HepG2 (cell line): Measurements from ENCODE around the gene CCL7. TPM values are rescaled to one million over a fixed set of nuclear protein-coding genes. Genes with fewer than 3 reads are reported as not detected.

Experiments
- ATAC-seq: fragments of 200-7000 bp; cut with Tn5 transposase; 3 replicates; pipeline ENCODE4 v1.9.1; 2020; ENCODE audit warnings: mild to moderate bottlenecking, moderate library complexity
- BruUV-seq: library from RNA; stranded (reverse); fragments of 400-500 nt; replicated peaks from 2 replicates; lab custom pipeline; 2021; lab: Mats Ljungman, UMichigan
- CTCF ChIA-PET: fragments of 300-600 bp; formaldehyde crosslinking; extraction: SDS; loops from one replicate; lab custom pipeline; 2021; ENCODE audit warnings: low total read pairs, inconsistent platforms, low intra/inter-chr PET ratio; lab: Yijun Ruan, JAX
- POLR2A ChIA-PET: fragments of 350-600 bp; sonication (Branson Sonifier 250); formaldehyde crosslinking; loops from one replicate; lab custom pipeline; 2020; ENCODE audit warnings: antibody characterized with exemption, inconsistent platforms; lab: Yijun Ruan, JAX
- DNase-seq: peaks from one replicate; pipeline ENCODE4 v3.0.0-alpha.2; 2015; ENCODE audit warnings: low spot score
- FAIRE-seq: peaks from 3 replicates; lab custom pipeline; 2011; peaks lifted over from hg19 to GRCh38; lab: Jason Lieb, UNC
- H2AFZ ChIP-seq: one replicate; pipeline ENCODE4 v1.6.1; 2011; ENCODE audit warnings: low read length, inconsistent platforms
- H3K27ac ChIP-seq: fragments of 300-600 bp; 3 replicates; pipeline ENCODE4 v1.8.0; 2011; ENCODE audit warnings: mixed run types, mild to moderate bottlenecking, mixed read lengths, low read length, inconsistent platforms; ENCODE audit not compliant: insufficient read depth; ENCODE audit errors: extremely low read length
- H3K27me3 ChIP-seq, 2 experiments: fragments of 200-600 bp in 1 of 2; 2 replicates in 1 of 2; 3 replicates in 1 of 2; pipeline versions ENCODE4 v1.6.0 to v1.8.0; 2011; ENCODE audit warnings: low read length in 2 of 2, mild to moderate bottlenecking in 2 of 2, moderate library complexity in 2 of 2, inconsistent platforms in 1 of 2; ENCODE audit not compliant: insufficient read depth in 2 of 2, control insufficient read depth in 1 of 2
- H3K36me3 ChIP-seq, 2 experiments: fragments of 200-600 bp in 1 of 2; replicated peaks in 1 of 2; 2 replicates in 1 of 2; 3 replicates in 1 of 2; pipeline versions ENCODE4 v1.5.1 to v1.8.0; 2011; ENCODE audit warnings: low read length in 2 of 2, inconsistent platforms in 1 of 2; ENCODE audit not compliant: insufficient read depth in 2 of 2, control insufficient read depth in 1 of 2
- H3K4me1 ChIP-seq: 2 replicates; pipeline ENCODE4 v1.5.1; 2012; ENCODE audit warnings: low read length, inconsistent platforms; ENCODE audit not compliant: insufficient read depth
- H3K4me2 ChIP-seq: 2 replicates; pipeline ENCODE4 v1.6.0; 2011; ENCODE audit warnings: low read depth, low read length, inconsistent platforms
- H3K4me3 ChIP-seq, 3 experiments: fragments of 200-600 bp in 1 of 3; sonication (generic), shearing (Covaris generic) in 1 of 3; replicated peaks in 1 of 3; 2 replicates each; pipeline ENCODE4 v1.5.1; 2011 to 2016; ENCODE audit warnings: low read length in 3 of 3, inconsistent platforms in 2 of 3, low read depth in 2 of 3, mild to moderate bottlenecking in 2 of 3, control low read depth in 1 of 3, mixed read lengths in 1 of 3; ENCODE audit not compliant: insufficient read depth in 1 of 3
- H3K79me2 ChIP-seq: one replicate; pipeline ENCODE4 v1.6.1; 2011; ENCODE audit warnings: low read length, inconsistent platforms; ENCODE audit not compliant: insufficient read depth
- H3K9ac ChIP-seq: 2 replicates; pipeline ENCODE4 v1.6.0; 2011; ENCODE audit warnings: mild to moderate bottlenecking, low read depth, low read length, inconsistent platforms; ENCODE audit not compliant: insufficient read depth
- H3K9me3 ChIP-seq: 2 replicates; pipeline ENCODE4 v1.5.1; 2012; ENCODE audit warnings: mild to moderate bottlenecking, low read length
- H4K20me1 ChIP-seq: 2 replicates; pipeline ENCODE4 v1.6.0; 2011; ENCODE audit warnings: inconsistent platforms, mild to moderate bottlenecking, low read length, moderate library complexity; ENCODE audit not compliant: insufficient read depth
- EEA1 ChIP-seq: sonication (generic); formaldehyde crosslinking; IDR thresholded peaks from 2 replicates; pipeline ENCODE4 v1.5.1; 2020; ENCODE audit warnings: mild to moderate bottlenecking, missing genetic modification reagents, borderline replicate concordance
- GRHL1 ChIP-seq: sonication (generic); formaldehyde crosslinking; conservative IDR thresholded peaks from 2 replicates; pipeline ENCODE4 v1.8.0; 2022; ENCODE audit warnings: missing genetic modification reagents
- JUND ChIP-seq: sonication (generic); formaldehyde crosslinking; IDR thresholded peaks from 2 replicates; pipeline ENCODE4 v1.8.0; 2022; ENCODE audit warnings: mild to moderate bottlenecking, missing genetic modification reagents
- MXD3 ChIP-seq: IDR thresholded peaks from 2 replicates; pipeline ENCODE4 v1.6.1; 2016; ENCODE audit warnings: mild to moderate bottlenecking, missing biosample characterization, missing genetic modification reagents
- PHF21A ChIP-seq: sonication (generic); formaldehyde crosslinking; IDR thresholded peaks from 2 replicates; pipeline ENCODE4 v1.5.0; 2020; ENCODE audit warnings: mild to moderate bottlenecking, missing genetic modification reagents
- RELA ChIP-seq: sonication (generic); formaldehyde crosslinking; IDR thresholded peaks from 2 replicates; pipeline ENCODE4 v1.4.0; 2020; ENCODE audit warnings: missing genetic modification reagents
- RNF2 ChIP-seq: fragments of 450-650 bp; conservative IDR thresholded peaks from 2 replicates; pipeline ENCODE4 v1.6.1; 2016; ENCODE audit warnings: low read depth
- SMARCE1 ChIP-seq: fragments of 450-650 bp; IDR thresholded peaks from 2 replicates; pipeline ENCODE4 v1.6.1; 2017; ENCODE audit warnings: borderline replicate concordance
- THAP7 ChIP-seq: sonication (generic); formaldehyde crosslinking; IDR thresholded peaks from 2 replicates; pipeline ENCODE4 v1.8.1; 2023; ENCODE audit warnings: mild to moderate bottlenecking, missing genetic modification reagents
- ZNF383 ChIP-seq: sonication (generic); formaldehyde crosslinking; IDR thresholded peaks from 2 replicates; pipeline ENCODE4 v1.4.0; 2020; ENCODE audit warnings: missing genetic modification reagents, mild to moderate bottlenecking, borderline replicate concordance
- WGBS: methylation state at CpG from one replicate; pipeline ENCODE4 v1.1.6; 2017; ENCODE audit warnings: low lambda C conversion rate; 5-methylcytosine and 5-hydroxymethylcytosine counted together
- in situ Hi-C: cut with HindIII; loops from 2 replicates; pipeline ENCODE4 v1.10.0; 2017; ENCODE audit warnings: low pct_unique_long_range_greater_than_20kb; ENCODE audit not compliant: extremely low pct_ligation_motif_present
- intact Hi-C: fragments of 100-400 bp; cut with micrococcal nuclease; formaldehyde crosslinking; loops from one replicate; pipeline ENCODE4 v1.10.0; 2022; ENCODE audit not compliant: unreplicated experiment
- polyA plus RNA-seq, 8 experiments: library from polyadenylated mRNA; depleted of rRNA in 3 of 8; stranded (reverse) in 7 of 8; unstranded in 1 of 8; fragments of >200 nt; fragmentation: Illumina TruSeq in 4 of 8; extraction: Trizol in 4 of 8; gene quantifications; 2 replicates each; pipeline versions ENCODE4 v1.2.1 to v1.2.3, GENCODE V29; 2011 to 2016; ENCODE audit warnings: low read depth in 4 of 8, missing spikeins in 1 of 8, mixed read lengths in 1 of 8; ENCODE audit not compliant: insufficient read depth in 1 of 8
- total RNA-seq, 5 experiments: library from RNA; depleted of rRNA; stranded (reverse); fragments of >200 nt; fragmentation: Illumina TruSeq; extraction: Trizol; gene quantifications; 2 replicates each; pipeline ENCODE4 v1.2.3, GENCODE V29; 2016; ENCODE audit warnings: low read depth in 1 of 5

CCL7 gene
- total and polyA plus RNA-seq, 2 of the 13 experiments (the other 11 are each of a cell fraction or from before 2014, with no cell fraction given) = not detected

- WGBS = 9% methylated on average over 8 of the region's 8 CpGs
- Histone ChIP-seq H2AFZ (no peak overlapping the region), H3K27me3 (no peaks in the 10 kb centered on the region; a peak in 2 of 5 replicates), H3K27ac (no peak overlapping the region), H3K4me2 (no peak overlapping the region), H3K36me3 (no peaks in the 10 kb centered on the region), H3K9me3 (no peaks in the 10 kb centered on the region), H3K4me3 (no peak overlapping the region), H3K4me1 (no peaks in the 10 kb centered on the region), H3K79me2 (no peaks in the 10 kb centered on the region), H3K9ac (no peak overlapping the region), H4K20me1 (no peaks in the 10 kb centered on the region)
- in situ Hi-C loops (no loop called here), intact Hi-C loops (no loop called here)
- ChIA-PET CTCF (no interaction called here), POLR2A (no interaction called here)
- DNase-seq (no peak), FAIRE-seq (no peak), ATAC-seq (no peak)
- no TSS peak for BruUV-seq
- TF ChIP-seq RELA (CRISPR knock-in tag) = no peak
- no peak for TF ChIP-seq RNF2
- TF ChIP-seq GRHL1 (CRISPR knock-in tag) = no peak
- TF ChIP-seq THAP7 (CRISPR knock-in tag) = no peak
- TF ChIP-seq MXD3 (CRISPR knock-in tag) = no peak
- no peak for TF ChIP-seq ZNF383 (CRISPR knock-in tag)
- TF ChIP-seq JUND (CRISPR knock-in tag) = no peak
- no peak for TF ChIP-seq PHF21A (CRISPR knock-in tag)
- no peak for TF ChIP-seq EEA1 (CRISPR knock-in tag)
- no peak for TF ChIP-seq SMARCE1
Measured at GRCh38 chr17:34242587-34243363, 27.2 kb upstream of the CCL7 start.
